GM21717 (cell line): ENCODE data around the gene KIF7.

Source experiments
- ATAC-seq: cut with Tn5 transposase; IDR thresholded peaks from one replicate; pipeline ENCODE4 v1.9.1; 2021; ENCODE audit warnings: mild to moderate bottlenecking, moderate library complexity; ENCODE audit not compliant: unreplicated experiment

KIF7 gene

DNA sequence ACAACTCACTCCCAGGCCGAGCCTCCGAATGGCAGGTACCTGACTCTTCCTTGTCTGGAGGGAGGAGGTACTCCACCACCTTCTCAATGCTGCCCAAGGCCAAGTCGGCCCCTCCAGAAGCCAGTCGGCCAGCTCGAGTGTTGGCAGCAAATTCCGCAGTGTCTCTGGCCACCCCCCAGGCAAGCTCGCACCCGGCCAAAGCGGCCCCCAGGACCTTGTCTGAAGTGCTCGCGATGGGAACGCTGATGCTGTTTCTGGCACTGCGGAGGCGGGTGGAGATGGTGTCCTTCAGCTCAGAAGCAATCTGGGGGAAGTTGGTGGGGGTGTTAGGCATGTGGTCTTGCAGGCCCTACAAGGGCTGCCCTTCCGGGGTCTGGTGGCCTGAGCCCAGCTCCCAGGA lies 14.7 kb upstream of the KIF7 start:
- ATAC-seq = no peak

DNA sequence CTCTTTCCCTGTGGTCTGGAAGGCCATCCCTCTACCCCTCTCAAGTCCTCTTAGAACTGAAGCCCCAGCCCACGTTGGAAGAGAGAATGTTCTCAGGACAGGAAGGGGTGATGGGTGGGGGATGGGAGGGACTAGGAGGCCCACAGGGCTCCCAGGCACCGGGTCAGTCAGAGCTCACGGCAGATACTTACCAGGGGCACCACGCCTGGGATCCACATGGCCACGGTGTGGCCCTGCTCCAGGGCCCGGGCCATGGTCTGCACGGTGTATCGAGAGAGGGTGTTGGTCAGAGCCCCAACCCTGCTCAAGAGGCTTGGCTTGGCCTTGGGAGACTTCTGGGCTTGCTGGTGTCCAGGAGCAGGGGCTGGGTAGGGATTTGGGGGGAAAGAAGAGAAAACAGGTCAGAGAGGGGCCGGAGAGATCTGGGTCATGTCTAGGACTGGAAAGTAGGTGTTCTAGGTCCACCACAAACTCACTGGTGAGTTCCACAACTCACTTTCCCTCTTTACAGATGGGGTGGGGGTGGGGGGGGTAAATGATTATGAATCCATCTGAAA lies 14.1 kb upstream of the KIF7 start:
- ATAC-seq = no peak

- no peak for ATAC-seq
These were observed 12.9 kb upstream of the KIF7 start for GRCh38 chr15:89668171-89668570.

- ATAC-seq = no peak
These were observed 12.4 kb upstream of the KIF7 start for GRCh38 chr15:89667706-89667960.

GRCh38 chr15:89666858-89667705 lies 11.8 kb upstream of the KIF7 start:
- no peak for ATAC-seq

GRCh38 chr15:89666184-89666857 lies 11.1 kb upstream of the KIF7 start:
- no peak for ATAC-seq

GRCh38 chr15:89665449-89666181 lies 10.3 kb upstream of the KIF7 start:
- no peak for ATAC-seq

DNA sequence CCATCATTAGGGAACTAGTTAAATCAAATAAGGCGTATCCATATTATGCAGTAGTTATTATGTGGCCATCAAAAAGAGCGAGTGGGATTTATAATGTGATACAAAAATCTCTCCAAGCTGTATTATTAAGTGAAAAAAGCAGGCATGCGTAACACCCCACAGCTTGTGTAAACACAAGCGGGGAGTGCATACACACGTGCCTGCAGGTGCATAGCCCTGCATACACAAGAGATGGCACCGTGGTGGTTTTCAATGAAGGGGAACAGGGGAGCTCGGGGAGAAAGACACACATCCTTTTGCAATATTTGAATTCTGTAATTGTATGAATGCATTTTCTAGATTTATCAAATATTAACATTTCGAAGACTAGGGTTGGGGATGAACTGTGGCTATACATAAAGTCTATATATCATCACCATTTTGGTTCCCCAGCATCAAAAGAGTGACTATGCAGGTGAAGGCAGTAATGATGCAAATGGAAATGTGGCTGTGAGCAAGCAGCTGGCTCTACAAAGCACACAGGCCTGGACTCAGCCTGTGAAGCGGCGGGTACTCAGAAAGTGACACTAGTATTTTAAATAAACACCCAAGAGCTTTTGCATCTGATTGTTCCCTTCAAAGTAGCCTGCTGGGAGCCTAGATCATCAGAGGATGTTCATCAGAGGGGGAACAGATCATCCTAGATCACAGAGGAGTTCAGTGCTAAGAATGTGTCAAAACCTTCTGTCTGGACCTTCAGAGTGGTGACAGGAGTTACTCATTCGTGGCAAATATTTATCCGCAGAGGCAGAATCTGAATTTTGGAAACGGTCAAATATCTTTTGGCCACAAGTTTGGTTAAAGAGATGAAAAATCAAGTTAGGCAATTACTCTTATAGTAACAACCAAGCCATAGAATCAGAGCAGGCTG lies 9.4 kb upstream of the KIF7 start:
- ATAC-seq = no peak

DNA sequence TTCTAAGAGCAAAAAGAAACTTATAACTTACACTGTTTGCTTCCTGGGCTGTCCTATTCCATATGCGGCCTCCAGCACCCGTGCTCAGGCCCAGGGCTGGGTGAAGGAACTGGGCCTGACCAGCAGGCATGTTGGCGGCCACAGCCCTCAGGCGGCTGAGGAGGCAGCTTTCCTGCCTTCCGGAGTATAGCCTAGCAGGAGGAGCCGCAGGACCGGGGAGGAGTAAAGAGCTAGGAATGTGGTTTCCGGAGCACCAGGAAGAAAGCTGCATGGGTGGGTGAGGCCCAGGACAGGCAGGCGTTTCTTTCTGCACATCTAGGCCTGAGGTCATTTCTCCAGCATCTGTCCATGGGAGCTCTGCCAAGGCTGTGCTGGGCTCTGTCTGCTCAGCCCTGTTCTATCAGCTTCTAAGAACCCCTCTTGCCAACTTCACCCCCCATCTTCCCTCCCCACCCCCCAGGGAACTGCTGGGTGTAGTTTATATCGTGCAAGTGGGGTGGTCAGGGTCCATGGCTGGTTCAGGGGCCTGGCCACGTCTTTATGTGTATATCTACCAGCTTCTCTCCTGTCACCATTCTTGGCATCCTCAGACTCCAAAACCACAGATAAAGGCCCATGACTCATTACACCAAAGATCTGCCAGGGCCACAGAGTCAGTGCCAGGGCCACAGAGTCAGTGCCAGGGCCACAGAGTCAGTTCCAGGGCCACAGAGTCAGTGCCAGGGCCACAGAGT lies 7.8 kb upstream of the KIF7 start:
- ATAC-seq = no peak

- ATAC-seq = no peak
These were observed 5.3 kb upstream of the KIF7 start for GRCh38 chr15:89660556-89660955.

DNA sequence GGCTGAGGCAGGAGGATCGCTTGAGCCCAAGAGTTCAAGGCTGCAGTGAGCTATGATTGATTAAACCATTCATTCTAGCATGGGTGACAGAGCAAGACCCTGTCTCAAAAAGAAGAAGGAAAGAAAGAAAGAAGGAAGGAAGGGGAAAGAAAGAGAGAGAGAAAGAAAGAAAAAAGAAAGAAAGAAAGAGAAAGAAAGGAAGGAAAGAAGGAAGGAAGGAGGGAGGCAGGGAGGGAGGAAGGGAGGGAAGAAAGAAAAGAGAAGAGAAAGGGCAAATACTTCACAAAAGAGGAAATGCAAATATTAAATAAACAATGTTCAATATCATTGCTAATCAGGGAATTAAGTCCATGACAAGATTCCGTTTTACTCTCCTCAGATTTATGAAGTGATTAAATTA lies 4.0 kb upstream of the KIF7 start:
- no peak for ATAC-seq

DNA sequence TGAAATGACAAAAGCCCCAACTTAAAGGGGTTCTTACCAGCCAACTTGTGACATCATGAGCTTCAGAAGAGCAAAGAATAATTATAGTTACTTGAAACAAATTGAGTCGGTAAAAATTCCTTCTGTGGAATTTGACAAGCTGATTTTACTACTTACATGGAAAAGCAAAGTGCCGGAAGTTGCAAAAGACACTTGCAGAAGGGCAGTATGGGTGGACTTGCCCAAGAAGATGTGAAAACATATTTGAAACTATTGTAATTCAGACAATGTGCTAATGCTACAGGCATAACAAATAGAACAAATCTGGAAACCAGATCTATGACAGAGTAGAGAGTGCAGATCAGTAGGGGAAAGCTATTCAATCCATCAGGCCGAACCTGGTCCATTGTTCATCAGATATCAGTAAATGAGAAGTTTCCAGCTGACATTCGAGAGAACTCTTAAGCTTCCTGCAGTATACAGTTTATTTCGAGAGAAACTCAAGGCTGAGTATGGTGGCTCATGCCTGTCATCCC lies 2.5 kb upstream of the KIF7 start:
- no peak for ATAC-seq

- no peak for ATAC-seq
These were observed 999 bp upstream of the KIF7 start for GRCh38 chr15:89656116-89656815.

DNA sequence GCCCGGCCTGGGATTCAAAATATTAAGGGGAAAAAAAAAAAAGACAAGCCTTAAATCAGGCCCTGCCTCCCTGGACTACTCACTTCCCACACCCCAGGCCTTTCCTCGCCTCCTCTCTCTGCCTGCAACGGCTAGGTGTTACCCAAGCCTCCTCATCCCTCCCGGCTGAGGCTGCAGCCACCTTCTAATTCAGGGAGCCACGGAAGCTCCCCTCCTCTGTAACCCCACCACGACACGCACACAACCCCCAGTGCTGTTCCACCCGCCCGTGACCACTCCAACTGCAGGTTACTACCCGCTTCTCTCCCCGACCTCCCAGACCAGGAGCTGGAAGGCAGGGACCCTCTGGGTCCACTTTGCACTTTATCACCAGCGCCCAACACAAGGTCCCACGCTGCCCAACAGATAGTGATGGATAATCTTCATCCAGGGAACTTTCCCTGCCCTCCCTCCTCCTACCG lies 936 bp downstream of the KIF7 start:
- no peak for ATAC-seq

DNA sequence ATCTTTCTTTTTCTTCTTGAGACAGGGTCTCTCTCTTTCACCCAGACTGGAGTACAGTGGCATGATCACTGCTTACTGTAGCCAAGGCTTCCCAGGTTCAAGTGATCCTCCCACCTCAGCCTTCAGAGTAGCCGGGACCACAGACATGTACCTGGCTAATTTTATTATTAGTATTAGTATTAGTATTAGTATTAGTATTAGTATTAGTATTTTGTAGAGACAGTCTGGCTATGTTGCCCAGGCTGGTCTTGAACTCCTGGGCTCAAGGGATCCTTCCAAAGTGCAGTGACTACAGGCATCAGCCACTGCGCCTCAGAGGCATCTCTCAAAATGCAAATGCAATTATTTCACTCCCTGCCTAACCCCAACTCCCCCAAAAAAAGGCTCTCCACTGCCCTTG lies 1.7 kb downstream of the KIF7 start:
- ATAC-seq = no peak

DNA sequence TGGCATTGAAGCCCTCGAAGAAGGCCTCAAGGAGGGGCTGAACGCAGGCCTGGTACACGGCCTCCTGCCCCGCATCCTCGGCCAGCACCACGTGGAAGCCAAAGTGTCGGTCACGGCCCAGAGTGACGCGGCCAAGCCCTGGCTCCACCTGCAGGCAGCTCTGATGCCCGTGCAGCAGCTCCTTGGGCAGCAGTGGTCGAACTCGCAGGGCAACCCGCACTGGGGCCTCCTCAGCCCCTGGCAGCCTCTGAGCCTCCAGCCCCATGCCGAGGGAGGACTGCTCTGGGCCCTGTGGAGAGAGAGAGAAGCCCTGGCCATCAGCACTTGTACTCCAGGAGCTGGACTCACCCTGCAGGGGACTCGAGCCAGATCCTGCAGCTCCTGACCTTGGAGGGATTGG lies 2.6 kb downstream of the KIF7 start:
- no peak for ATAC-seq

DNA sequence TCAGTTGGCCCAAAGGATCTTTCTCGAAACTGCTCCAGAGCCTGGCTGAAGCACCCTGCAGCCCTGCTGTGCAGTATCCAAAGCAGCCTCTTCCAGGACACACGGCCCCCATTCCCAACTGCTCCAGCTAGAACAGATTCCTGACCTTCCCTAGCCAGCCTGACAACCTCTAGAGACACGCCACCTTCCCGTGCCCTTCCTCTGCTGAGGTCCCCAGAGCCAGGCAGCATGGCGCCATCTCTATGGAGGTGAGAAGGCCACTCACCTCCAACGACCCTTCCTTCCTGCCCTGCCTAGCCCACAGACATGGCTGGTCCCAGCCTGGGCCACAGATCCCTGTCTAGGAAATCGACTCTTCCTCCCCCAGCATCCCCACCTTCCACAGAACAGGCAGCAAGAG lies 3.1 kb downstream of the KIF7 start:
- ATAC-seq = no peak

DNA sequence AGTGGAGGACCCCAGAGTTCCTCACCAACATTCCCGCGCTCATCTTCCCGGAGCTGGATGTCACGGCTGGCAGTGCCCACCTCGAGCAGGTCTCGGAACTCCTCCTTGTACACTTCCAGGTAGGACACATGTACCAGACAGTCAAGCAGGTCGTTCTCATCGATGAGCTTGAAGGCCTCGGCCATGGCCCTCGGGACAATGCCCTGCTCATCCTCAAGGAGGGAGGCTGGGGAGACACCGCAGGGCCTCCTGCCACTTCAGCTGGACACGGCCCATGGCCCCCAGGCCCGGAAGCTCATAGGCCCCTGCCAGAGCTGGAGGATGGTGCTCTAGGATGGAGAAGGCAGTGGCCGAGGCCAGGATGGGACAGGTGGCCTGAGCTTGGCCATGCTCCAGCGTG lies 5.6 kb downstream of the KIF7 start:
- no peak for ATAC-seq

DNA sequence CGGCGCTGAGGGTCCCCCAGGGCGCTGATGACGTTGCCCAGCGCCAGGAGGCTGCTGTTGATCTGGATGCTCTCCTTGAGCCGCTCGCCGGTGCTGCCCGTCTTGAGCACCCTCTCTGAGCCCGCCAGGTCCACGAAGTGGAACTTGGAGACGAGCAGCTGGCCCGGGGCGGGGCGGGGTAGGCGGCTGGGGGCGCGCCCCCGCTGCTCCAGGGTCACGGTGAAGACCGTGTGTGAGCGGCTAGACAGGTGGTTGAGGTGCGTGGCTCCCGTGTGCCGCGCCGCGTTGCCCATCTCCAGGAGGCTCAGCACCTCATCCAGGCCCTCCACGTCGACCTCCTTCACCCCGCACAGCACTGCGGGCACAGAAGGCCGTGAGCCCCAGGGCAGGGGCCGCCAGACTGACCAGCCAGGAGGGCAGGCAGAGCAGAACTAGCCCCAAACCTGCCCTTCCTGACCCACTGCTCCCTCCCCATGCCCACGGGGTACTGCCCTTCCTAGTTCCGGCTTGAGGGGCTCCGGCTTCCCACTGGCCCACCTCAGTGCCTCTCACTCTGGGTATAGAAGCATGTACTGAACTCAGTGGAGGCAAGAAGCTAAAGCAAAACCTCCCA lies 6.1 kb downstream of the KIF7 start:
- ATAC-seq = no peak
